Activated T-helper 1 cell treated with Interleukin-2 at 50 U/mL for 16 hours (primary cell): Measurements from ENCODE around the gene SLC9A9.

Source experiments
- DNase-seq: peaks from one replicate; pipeline ENCODE4 v3.0.0-alpha.2; 2020; ENCODE audit warnings: low read depth

SLC9A9 gene

DNA sequence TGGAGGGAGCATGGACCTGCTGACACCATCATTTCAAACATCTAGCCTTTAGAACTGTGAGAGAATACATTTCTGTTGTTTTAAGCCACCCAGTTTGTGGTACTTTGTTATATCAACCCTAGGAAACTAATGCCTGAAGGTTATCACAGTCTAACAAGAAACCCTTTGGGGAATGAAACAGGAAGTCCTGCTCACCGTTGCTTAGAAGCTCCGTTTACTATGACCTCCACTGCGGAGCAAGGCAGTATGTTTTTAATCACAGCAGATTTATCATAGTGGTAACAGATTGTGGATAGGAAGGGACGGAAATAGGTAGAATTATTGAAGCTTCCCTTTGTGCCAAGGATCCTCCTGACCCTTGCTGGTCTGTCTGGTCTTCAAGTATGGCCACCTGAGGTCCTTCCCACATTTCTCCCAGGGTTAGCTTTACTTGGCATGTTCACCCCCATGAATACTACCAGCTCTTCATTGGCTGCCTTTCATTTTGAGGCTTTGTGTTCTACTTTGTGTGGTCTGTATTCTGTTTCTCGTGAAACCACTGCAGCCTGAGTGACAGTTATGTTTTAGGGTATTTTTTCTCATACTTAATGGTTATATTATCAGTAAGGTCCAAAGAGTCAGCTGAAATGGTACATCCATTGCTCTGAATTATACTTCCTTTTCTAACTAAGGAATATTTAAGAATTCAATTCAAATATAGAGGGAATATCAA, 527.1 kb downstream of the SLC9A9 start:
- DNase-seq, result no peak

DNA sequence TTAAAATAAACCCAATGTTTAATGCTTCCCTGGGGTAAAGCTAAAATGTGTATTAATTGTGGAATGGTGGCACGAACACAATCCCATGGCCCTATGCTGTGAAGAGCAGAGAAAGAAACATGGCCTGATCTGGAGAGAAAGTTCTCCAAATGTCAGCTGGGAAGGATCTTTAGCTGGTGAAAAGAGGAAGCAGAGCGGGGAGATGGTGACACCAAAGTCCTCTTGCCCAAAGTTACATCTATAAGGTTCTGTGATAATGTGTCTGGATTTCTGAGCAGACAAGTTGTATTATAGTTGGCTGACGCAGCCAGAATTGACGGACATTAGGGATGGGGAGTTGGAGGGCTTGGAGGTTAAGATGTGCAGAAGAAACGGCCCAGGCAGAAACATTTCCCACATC, 532.5 kb downstream of the SLC9A9 start:
- DNase-seq, result no peak

DNA sequence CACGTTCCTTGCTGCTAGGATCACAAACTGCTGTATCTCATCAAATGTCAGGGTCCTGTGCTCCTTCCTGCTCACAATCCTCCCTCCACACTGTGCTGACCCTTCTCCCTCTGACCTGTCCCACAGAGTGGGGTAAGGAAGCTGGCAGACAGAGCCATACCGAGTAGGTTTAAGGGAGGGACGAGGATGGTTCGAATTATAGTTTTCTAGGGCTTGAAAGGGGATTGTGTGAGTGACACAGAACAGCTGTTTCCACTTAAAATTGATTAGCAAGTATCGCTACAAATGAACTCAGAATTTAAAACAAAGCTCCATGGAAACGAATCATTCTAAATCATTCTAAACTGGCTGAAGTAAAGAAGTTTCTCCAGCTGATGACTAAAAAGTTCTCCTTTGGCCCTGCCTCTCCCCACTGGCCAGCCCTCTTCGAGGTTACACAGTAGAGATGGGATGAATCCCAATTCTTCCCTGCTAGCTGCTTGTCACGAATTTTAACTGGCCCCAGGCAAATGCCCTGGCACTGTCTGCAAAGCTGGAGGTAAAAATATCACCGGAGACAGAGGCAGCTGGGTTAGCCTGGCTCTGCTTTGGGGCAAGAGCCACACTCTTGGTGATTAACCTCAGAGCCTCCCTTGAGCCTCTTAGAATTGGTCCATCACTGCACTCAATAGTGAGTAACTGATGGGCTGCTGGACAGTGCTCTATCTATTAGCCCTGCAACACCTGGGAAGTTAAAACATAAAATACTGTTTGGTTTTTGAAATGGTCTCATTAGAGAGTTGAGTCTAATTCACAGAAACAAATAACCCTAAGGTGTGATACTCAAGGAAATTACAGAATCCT, 533.8 kb downstream of the SLC9A9 start:
- no peak for DNase-seq

DNA sequence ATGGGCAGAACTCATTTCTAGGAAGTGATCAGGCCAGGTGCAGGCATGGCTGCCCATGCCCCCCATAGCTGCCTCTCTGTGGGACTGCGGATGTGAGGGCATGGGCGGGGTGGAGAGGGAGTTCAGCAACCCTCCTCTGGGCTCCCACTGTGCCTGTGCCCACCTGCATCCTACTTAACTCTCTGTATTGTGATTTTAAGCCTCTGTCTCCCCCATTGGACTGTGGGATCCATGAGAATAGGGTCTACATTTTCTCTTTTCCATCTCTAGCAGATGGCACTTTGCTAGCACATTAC, 534.4 kb downstream of the SLC9A9 start:
- no peak for DNase-seq

DNA sequence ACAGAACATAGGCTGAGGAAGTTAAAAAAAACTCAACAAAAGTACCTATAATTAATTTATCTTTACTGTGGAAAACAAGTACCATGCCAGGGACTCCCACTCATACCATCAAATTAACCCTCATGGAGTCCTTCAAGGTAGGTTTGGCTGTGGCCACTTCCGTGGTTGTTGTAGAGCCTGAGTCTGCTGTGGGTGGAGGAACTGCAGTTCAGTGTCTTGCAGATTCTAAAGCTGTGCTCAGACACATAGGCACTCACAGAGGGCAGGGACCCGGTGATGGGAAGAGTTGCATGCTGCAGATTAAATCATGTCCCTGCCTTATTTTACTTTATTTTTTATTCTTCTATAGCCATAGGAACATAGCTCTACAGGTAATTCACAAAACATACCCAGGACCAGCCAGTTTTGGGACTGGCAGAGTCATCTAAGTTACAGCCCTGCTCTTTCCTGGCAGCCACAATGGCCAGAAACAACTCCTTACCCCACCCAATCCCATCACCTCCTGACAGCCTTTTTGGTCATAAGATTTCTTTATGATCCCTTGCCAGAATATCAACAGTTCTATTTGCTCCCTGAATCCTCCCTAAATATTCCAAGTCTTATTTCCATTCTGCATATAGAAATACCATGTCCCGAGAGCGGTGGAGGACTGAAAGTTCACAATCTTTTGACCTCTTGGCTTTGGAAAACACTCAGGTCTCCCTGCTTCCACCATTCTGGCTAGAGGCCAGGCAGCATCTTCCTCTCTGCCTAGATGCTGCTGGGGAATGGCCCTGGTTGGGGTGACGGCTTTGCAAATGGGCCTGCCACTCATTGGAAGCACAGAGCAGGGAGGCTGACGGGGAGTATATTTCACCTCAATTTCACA, 535.0 kb downstream of the SLC9A9 start:
- no peak for DNase-seq

DNA sequence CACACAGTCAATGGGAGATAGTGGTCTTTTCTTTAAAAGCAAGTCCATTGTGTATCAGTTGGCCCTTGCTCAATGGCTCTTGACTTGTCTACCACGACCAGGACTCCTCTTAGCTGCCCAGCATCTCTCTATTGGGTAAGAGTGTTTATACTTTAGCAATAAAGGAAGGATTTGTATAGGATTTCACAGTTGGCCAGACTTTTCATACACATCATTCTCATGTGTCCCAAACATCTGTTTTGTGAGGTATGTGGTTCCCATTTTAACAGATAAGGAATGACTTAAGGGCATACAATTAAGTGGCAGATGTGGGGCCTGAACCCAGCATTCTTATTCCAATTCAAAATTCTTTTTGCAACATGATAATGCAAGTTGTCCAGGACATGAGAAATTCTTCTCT, 537.2 kb downstream of the SLC9A9 start:
- DNase-seq, result no peak

DNA sequence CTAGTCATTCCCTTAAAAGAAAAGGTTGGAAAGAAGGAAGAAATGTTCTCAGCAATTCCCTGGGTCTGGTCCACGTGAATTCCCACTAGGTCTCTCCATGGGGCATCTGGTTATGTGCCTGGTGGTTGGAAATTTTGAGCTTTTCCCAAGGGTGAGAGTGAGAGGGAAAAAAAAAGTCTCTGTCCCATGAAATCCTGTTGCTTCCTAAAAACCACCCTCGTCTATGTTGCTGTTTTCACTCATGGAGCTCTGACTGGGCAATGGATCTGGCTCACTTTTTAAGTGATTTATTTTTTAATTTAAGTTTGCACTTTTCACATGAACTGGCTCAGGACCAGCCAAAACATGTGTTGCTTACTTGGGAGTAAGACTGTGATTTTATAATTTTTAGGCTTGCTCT, 538.6 kb downstream of the SLC9A9 start:
- DNase-seq, result no peak

DNA sequence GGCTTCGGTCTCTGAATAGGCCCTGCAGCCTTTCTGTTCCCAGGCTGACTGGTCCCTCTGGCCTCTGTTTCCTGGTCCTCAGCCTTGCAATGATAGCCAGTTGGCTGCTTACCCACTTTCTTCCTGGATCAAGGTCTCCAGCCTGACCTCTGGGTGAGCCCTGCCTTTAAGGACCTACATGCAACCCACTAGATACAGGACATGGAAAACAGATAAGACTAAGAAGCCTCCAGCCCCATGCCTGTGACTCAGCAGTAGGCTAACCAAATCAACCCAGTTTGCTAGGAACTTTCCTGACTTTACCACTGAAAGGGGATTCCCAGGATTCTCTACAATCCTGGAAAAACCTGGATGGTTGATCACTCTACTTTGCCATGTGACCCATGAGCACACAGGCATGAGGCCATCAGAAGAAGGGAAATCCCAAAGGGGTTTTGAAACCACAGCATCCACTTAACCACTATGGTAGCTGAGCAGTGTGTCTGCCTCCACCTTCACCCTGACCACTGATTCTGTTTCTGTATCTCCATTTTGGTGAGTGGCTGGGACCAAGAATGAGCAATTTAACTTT, 540.6 kb downstream of the SLC9A9 start:
- no peak for DNase-seq

DNA sequence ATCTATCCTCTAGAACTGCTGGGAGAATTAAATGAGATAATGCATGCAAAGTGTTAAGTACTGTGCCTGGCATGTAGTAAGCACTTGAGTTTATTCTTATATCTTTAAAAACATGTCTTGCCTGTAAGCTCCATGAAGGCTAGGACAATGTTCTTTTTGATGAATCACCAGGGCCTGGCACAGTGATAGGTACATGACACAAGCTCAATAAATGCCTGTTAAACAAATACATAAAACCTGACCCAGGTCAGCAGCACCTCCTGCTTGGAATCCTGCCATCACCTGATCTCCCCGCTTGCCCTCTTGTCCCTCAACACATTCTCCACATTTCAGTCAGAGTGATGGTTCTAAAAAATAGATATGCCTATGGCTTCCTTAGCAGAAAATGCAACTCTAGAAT, 541.9 kb downstream of the SLC9A9 start:
- no peak for DNase-seq

DNA sequence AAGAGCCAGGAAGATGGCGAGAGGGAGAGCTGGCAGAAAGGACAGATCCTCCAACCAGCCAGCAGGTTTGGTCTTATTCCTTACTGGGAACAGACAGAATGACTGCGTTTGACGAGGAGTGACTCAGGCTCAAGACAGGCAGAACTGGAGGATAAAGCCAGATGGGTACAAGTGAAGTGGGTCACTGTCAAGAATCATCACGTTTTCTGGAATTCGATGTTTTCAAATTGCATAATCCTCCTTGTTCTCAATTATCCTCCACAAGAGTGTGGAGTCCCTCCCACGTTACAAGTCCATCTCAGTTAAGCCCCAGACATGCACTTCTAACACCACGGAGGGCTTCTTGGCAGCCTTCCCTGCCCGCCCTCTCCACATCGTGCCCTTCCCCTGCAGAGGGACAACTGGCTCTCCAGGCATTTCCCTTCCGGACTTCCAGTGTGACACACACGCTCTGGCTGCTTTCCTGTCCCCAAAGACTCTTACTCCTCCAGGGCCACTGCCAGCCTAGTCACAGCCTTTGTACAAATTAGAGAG, 545.6 kb downstream of the SLC9A9 start:
- DNase-seq, result no peak

DNA sequence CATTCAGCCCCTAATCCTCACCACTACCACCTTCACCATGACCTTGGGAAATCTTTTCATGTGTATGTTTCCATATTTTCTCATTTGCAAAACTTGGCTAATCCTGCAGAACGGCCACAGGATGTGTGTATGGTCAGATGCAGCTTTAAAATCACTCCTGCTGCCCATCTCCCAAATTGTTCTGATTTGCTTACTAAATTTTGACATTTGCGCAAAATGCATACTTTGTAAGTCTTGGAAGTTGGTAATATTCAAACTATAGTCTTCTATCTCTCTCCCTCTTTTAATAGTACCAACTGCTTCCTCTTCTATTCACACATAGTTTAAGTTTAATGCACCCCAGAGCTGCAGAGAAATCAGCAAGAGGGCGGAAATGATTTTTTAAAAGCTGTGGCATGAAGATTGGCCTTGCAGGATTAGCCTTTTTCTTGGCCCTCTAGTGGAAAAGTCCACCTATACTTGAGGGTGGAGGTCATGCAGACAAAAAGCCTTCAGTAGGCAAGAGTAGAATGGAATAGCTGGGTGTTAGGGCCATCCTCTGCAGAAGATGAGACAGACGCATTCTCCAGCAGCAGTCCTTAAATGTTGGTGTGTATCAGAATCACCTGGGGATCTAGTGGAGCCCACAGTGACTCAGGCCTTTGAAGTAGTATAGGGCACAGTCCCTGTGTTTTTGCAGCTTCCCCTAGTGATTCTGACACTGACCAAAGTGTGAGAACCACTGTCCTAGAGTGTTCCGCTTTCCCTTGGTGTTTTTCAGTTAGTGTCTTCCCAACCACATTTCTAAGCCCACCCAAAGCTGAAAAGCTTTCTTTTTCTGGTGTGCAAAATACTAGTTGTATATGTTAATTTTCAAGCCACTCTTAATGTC, 547.0 kb downstream of the SLC9A9 start:
- no peak for DNase-seq

DNA sequence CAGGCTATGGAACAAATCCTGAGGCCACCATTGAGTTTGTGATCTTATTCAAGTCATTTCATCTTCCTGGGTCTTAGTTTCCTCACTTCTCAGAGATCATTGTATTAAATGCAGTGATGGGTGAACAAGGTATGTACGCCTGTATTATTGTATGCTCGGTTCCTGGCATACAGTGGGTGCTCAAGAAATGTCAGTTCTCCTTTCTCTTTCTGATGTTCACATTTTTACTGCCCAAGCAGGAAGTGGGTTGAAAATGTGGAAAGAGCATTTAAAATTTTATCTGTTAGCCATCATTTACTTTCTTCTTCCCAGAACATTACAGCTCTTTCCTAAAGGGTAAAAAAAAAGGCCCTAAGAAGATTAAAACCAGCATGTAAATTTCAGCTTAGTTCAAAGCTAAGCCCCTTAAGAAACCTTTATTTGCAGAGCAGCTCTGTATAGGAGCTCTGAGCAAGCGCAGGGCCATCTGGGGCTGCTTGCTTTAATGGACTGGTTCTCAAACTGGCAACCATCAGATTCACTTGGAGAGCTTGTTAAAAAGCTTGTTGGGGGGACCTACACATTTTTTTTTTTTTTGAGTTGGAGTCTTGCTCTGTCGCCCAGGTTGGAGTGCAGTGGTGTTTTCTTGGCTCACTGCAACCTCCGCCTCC, 549.3 kb downstream of the SLC9A9 start:
- DNase-seq, result no peak

DNA sequence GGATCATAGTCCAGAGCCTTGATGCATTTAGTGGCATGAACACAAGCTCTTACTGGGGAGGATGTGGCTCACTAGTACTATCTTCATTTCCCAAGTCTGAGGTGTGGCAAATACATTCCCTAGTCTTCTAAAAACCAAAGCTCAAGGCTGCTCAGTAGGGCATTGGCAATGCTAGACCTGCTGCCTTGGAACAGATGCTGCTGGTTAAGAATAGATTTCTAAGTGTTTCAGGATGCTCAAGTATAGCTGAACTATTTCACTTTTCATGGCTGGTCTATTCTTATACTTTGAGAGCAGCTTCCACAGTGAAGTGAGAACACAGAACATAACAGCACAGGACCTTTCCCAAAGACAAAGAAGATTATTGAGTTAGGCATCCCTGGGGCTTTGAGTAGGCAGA, 549.9 kb downstream of the SLC9A9 start:
- DNase-seq, result no peak

DNA sequence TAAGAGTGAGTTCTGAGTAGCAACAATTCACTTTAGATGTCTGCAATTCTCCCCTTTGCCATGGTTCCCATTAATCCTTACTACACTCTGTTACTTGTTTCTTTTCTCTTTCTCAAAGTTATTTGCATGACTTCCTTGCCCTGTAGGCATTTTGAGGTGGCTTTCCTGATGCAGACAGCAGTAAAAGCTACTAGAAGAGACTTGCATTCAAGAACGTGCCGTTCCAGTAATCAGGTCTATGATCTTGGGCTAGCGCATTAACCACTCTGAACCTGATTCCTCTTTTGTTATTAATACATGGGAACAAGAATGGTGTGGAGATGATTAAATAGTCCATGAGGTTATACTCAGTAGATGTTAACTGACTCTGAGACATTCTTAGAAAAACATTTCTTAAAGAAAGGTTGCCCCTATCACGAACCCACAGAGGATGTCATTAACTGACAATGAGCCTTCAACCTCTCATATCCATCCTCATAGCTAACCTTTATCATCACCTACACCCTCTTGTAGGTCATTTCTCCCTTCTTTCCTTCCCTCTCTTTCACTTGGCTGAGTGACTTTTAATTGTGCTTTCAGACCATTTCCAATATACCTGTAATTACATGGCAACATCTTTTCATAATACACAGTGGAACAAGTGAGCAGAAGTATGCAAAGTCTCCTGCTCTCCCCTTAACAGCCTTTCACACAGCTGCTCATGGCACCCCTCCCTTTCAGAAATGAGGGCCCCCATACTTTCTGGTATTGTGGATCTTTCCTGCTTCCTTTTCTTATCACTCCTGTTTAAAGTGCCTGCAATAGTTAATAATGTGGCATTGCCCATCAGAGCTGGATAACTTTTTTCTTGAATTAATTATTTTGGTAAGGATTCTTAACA, 552.8 kb downstream of the SLC9A9 start:
- DNase-seq, result no peak

DNA sequence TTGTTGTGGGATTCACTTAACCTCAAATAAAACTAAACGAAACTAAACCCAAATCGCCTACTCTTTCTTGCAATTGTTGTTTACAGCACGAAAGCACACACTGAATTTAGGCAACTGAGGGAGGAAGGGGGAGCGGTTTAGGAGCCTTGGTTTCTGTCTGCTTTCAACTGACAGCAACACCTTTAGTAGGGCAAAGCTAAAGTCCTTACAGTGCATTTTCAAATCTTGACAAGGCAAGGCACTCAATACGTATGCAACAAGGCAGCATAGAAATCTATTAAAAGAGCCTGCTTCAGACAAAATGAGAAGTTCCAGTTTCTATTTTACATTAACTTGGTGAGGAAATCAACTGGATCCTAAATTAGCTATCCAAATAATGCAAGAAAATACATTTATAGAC, 554.1 kb downstream of the SLC9A9 start:
- no peak for DNase-seq

DNA sequence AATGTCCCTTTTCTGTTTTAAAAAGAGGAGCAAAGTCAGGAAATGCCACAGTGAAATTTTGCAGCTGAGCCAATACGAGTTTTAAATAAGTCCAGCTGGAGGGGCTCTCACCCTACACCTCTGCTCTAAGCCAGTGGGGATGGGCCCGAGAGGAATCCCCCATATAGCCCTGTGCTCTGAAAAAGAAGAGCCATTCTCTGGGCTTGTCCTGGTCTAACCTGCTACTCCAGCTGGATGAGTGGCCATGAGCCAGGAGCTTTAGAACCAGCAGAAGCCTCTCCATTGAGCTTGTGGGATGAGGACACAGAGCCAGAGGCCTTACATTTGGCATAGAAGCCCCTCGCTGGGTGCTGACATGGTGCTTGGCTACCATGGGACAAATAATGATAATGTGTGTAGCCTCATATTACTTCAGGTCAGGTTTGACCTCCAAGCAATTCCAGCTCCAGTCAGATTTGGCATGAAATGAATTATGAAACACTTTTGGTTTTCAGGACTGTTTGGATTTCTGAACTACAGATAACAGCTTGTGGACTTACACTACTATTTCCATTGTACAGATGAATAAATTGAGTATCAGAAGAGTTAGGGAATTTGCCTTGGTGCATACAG, 556.3 kb downstream of the SLC9A9 start:
- DNase-seq, result no peak

DNA sequence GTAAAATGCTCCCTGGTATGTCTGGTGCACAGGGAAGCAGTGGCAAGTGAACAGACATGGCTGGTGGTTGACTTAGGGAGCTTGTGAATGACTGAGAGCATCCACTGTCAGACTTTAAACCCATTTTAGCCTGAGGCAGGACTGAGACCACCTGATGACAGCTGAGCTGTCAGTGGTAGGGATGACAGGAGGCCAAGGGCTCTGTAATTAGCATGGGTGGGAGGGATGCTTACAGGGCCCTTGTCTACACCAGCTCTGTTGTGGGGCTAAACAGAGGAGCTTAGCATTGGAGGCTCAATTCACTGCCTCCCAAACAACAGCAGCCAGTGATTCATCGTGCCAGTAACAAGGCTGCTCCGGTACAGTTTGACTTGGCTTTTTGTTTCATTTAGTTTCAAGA, 559.3 kb downstream of the SLC9A9 start:
- no peak for DNase-seq

DNA sequence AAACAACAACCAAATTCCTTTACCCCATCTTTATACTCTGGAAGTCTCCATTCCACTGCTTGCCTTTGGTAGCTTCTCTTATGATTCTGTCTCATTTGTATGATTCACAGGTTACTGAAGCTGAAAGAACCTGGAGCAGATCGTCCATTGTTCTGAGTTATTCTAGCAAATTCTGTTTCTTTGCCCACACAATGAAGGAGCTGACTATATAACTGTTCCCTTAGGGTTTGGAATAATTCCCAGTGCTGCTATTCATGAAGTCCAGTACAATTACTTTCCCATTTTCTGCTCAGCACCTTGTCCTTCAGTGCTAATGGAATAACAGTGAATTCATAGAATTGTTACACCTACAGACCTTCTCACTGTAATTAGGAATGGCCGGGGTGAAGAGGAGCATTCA, 560.9 kb downstream of the SLC9A9 start:
- no peak for DNase-seq

DNA sequence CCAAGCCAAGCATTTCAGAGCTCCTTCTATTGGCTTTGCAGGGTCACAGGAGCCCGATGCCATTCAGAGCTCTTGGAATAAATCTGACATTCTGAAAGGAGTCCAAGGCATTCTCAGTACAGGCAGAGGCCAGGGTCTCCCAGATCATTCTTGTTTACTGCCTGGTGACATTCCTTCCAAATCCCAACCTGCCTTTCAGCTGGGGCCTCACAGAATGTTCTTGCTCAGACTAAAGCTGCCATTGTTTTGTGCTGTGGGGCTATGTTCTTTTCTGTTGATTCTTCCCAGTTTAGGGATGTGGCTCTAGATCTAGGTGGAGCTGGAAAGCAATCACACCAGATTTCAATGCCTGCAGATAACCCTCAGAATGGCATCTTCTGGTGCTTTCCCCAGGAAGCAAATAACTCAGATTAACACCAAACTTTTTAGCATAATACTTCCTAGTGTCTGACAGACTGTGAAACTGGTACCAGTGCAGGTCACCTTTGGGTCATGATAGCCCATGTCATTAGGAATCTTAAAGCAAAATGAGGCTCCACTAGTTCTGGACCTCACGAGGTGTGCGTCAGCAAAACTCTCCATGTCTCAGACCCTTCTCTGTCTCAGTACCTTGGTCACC, 561.8 kb downstream of the SLC9A9 start:
- DNase-seq, result no peak
